Measurements from ENCODE around the gene CYP4B1. TPM values are rescaled to one million over a fixed set of nuclear protein-coding genes. Genes with fewer than 3 reads are reported as not detected.

The CYP4B1 gene
- total RNA-seq, 1 donor from 2014 or later, result 74.4 TPM

- no peaks in the 10 kb centered on the region for H3K4me1 ChIP-seq
- H3K27me3 ChIP-seq, result no peaks in the 10 kb centered on the region
- no peak overlapping the region for H3K4me3 ChIP-seq
- TF ChIP-seq POLR2AphosphoS5 (IDR thresholded peaks at IDR 0.05; ENCODE audit: insufficient read depth in 1 of 2, low read depth in 1 of 2), result no peak
- no peak for TF ChIP-seq POLR2A (IDR thresholded peaks at IDR 0.05)
- no peak for TF ChIP-seq CTCF (IDR thresholded peaks at IDR 0.05)
- DNase-seq (ENCODE audit: extremely low spot score in 2 of 2), result peak; percentile 16 to 44
- no peaks in the 10 kb centered on the region for H3K36me3 ChIP-seq
- no peak overlapping the region for H3K27ac ChIP-seq
- intact Hi-C loops (cut with DNase I), result no loop called here
- H3K9me3 ChIP-seq, result no peaks in the 10 kb centered on the region
These were observed 5.7 kb upstream of the CYP4B1 start for GRCh38 chr1:46793126-46793525.

GRCh38 chr1:46797696-46798470, 963 bp upstream of the CYP4B1 start:
- H3K27me3 ChIP-seq, result no peaks in the 10 kb centered on the region
- no peak for TF ChIP-seq CTCF (IDR thresholded peaks at IDR 0.05)
- no peak for TF ChIP-seq POLR2A (IDR thresholded peaks at IDR 0.05)
- no peak for TF ChIP-seq POLR2AphosphoS5 (IDR thresholded peaks at IDR 0.05; ENCODE audit: insufficient read depth in 1 of 2, low read depth in 1 of 2)
- DNase-seq (ENCODE audit: extremely low spot score in 2 of 2), result peak; percentile 67 to 81
- no peaks in the 10 kb centered on the region for H3K4me1 ChIP-seq
- intact Hi-C loops (cut with DNase I), result no loop called here
- no peaks in the 10 kb centered on the region for H3K9me3 ChIP-seq
- no peak overlapping the region for H3K27ac ChIP-seq
- H3K4me3 ChIP-seq, result no peak overlapping the region
- H3K36me3 ChIP-seq, result no peaks in the 10 kb centered on the region

GRCh38 chr1:46800742-46801141, 1.9 kb downstream of the CYP4B1 start:
- TF ChIP-seq POLR2A (IDR thresholded peaks at IDR 0.05) (no peak), CTCF (IDR thresholded peaks at IDR 0.05) (no peak), POLR2AphosphoS5 (IDR thresholded peaks at IDR 0.05; ENCODE audit: insufficient read depth in 1 of 2, low read depth in 1 of 2) (no peak)
- peak; percentile 37 to 58 for DNase-seq (ENCODE audit: extremely low spot score in 2 of 2)
- no peaks in the 10 kb centered on the region for H3K9me3 ChIP-seq
- H3K27ac ChIP-seq, result no peak overlapping the region
- H3K27me3 ChIP-seq, result no peaks in the 10 kb centered on the region
- H3K4me3 ChIP-seq, result no peak overlapping the region
- H3K4me1 ChIP-seq, result peaks cover 16% of the 10 kb centered on the region
- intact Hi-C loops (cut with DNase I), result no loop called here
- no peaks in the 10 kb centered on the region for H3K36me3 ChIP-seq

- DNase-seq (ENCODE audit: extremely low spot score in 2 of 2), result peak; percentile 55 to 71
- TF ChIP-seq POLR2A (IDR thresholded peaks at IDR 0.05) (no peak), POLR2AphosphoS5 (IDR thresholded peaks at IDR 0.05; ENCODE audit: insufficient read depth in 1 of 2, low read depth in 1 of 2) (no peak), CTCF (IDR thresholded peaks at IDR 0.05) (no peak)
- Histone ChIP-seq H3K4me1 (peaks cover 23% of the 10 kb centered on the region), H3K36me3 (no peaks in the 10 kb centered on the region), H3K4me3 (no peak overlapping the region), H3K9me3 (no peaks in the 10 kb centered on the region), H3K27ac (no peak overlapping the region), H3K27me3 (no peaks in the 10 kb centered on the region)
- intact Hi-C loops (cut with DNase I), result no loop called here
These were observed 2.6 kb downstream of the CYP4B1 start for GRCh38 chr1:46801323-46802055.

GRCh38 chr1:46802081-46802480, 3.2 kb downstream of the CYP4B1 start:
- Histone ChIP-seq H3K27ac (no peak overlapping the region), H3K9me3 (no peaks in the 10 kb centered on the region), H3K4me3 (no peak overlapping the region), H3K4me1 (peaks cover 29% of the 10 kb centered on the region), H3K36me3 (no peaks in the 10 kb centered on the region), H3K27me3 (no peaks in the 10 kb centered on the region)
- peak; percentile 28 to 49 for DNase-seq (ENCODE audit: extremely low spot score in 2 of 2)
- intact Hi-C loops (cut with DNase I), result no loop called here
- TF ChIP-seq CTCF (IDR thresholded peaks at IDR 0.05) (no peak), POLR2AphosphoS5 (IDR thresholded peaks at IDR 0.05; ENCODE audit: insufficient read depth in 1 of 2, low read depth in 1 of 2) (no peak), POLR2A (IDR thresholded peaks at IDR 0.05) (no peak)
